ENCODE results near the gene WNT7A. TPM values are rescaled to one million over a fixed set of nuclear protein-coding genes. Genes with fewer than 3 reads are reported as not detected.

WNT7A gene
- total RNA-seq, 1 donor from 2014 or later: not detected

DNA sequence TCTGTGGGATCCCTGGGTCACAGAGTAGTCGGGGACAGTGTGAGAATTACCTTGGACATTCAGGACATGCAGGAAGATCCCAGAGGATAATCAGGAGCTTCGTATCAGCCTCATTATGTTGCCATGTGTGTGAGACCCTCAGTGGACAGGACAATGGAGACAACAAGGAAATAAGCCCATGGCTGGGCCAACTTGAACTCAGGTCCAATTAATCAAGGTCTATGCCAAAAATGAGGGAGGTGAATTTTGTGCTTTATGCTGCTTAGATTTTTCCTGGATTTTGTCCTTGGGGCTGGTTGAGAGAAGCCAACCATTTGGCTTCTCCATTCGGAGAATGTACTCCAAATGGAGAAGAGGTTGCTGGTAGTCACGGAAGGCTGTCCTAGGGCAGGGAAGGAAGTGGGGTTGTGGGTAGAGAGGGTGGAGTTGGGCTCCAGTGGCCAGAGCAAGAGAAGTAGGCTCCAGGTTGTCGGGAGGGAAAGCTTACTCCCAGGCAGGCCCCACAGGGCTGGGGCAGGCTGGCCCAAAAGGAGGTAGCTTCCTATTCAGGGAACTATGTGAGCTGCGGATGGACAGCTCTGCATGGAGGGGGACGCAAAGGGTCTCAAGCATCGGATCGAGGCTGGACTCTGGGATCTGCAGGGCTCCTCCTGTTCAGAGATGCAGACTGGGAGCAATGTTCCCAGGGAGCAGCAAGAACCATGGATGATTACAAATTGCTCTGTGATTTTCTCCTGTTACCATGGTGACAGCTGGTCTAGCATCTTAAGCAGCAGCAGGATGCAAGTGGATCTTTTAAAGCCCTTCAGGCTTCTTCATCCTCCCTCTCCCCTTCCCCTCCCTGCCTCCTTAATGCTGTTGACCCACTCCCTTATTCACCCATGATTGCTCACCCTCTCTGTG lies 91.1 kb downstream of the WNT7A start:
- H3K4me1 ChIP-seq: no peaks in the 10 kb centered on the region
- no peaks in the 10 kb centered on the region for H3K9me3 ChIP-seq
- no peaks in the 10 kb centered on the region for H3K36me3 ChIP-seq
- TF ChIP-seq, protein P1, sequence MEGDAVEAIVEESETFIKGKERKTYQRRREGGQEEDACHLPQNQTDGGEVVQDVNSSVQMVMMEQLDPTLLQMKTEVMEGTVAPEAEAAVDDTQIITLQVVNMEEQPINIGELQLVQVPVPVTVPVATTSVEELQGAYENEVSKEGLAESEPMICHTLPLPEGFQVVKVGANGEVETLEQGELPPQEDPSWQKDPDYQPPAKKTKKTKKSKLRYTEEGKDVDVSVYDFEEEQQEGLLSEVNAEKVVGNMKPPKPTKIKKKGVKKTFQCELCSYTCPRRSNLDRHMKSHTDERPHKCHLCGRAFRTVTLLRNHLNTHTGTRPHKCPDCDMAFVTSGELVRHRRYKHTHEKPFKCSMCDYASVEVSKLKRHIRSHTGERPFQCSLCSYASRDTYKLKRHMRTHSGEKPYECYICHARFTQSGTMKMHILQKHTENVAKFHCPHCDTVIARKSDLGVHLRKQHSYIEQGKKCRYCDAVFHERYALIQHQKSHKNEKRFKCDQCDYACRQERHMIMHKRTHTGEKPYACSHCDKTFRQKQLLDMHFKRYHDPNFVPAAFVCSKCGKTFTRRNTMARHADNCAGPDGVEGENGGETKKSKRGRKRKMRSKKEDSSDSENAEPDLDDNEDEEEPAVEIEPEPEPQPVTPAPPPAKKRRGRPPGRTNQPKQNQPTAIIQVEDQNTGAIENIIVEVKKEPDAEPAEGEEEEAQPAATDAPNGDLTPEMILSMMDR (IDR thresholded peaks at IDR 0.05): no peak
- H3K27me3 ChIP-seq: no peaks in the 10 kb centered on the region
- intact Hi-C loops (cut with DNase I): no loop called here
- no peak for DNase-seq (ENCODE audit: low spot score in 2 of 2)
- no peak overlapping the region for H3K4me3 ChIP-seq
- H3K27ac ChIP-seq: no peak overlapping the region

DNA sequence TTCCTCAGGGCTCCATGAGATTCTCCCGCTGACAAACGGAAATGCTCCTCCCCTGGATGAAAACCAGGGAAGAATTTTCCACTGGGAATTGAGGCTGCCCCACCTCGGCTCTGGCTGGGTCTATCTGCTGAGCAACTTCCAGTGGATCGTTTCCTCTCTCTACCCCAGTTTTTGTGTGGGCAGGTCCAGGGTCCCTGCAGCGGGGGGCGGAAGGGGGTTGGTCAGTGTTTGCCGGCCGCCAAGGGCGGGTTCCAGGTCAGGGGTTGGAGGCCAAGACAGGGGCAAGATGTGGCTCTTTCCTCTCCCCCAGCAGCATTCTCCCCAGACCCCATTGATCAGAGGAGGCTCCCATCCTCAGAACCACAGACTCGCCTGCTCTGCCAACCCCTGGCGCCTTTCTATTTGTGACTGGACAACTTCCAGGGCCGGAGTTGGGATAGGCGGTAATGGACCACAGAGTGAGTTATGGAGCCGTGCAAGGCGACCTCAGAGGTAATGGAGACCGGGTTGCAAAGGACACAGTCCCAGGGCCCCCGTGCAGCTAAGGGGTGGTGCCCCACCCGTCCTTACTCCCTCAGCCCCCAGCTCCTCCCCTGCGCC lies 92.2 kb downstream of the WNT7A start:
- TF ChIP-seq, protein P1 (IDR thresholded peaks at IDR 0.05): no peak
- H3K4me3 ChIP-seq: no peak overlapping the region
- H3K27me3 ChIP-seq: no peaks in the 10 kb centered on the region
- no peaks in the 10 kb centered on the region for H3K4me1 ChIP-seq
- DNase-seq (ENCODE audit: low spot score in 2 of 2): no peak
- H3K9me3 ChIP-seq: no peaks in the 10 kb centered on the region
- intact Hi-C loops (cut with DNase I): no loop called here
- H3K36me3 ChIP-seq: no peaks in the 10 kb centered on the region
- H3K27ac ChIP-seq: no peak overlapping the region

GRCh38 chr3:13786811-13787210 lies 93.1 kb downstream of the WNT7A start:
- no peaks in the 10 kb centered on the region for H3K4me1 ChIP-seq
- no peak overlapping the region for H3K27ac ChIP-seq
- intact Hi-C loops (cut with DNase I): no loop called here
- H3K36me3 ChIP-seq: no peaks in the 10 kb centered on the region
- no peak overlapping the region for H3K4me3 ChIP-seq
- TF ChIP-seq, protein P1 (IDR thresholded peaks at IDR 0.05): no peak
- H3K27me3 ChIP-seq: no peaks in the 10 kb centered on the region
- no peaks in the 10 kb centered on the region for H3K9me3 ChIP-seq
- no peak for DNase-seq (ENCODE audit: low spot score in 2 of 2)

DNA sequence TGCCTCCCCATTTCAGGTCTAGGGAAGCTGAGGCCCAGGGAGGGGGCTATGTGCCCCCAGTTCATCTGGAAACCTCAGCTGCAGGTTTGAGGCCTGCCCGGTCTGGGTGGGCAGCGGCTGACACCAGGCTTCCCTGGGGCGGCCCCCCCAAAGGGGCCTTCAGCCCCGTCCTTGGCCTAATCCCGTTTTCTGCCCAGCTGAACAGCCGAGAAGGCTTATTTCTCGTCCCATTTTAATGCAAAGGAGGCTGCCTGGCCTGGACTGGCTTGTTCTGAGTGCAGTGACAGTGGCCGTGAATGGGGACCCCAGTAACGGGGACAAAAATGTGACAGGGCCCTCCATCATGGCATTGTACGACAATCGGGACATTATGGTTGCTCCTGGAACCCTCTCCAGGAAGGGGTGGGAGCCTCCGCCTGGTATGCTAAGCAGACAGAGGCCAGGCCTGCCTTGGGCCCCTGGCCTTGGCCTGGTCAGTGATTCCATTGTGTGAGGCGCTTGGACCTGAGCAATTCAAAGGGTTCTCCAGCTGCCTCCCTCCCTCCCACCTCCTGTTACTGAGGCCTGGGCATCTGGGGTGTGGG lies 93.9 kb downstream of the WNT7A start:
- intact Hi-C loops (cut with DNase I): no loop called here
- Histone ChIP-seq H3K4me1 (no peaks in the 10 kb centered on the region), H3K9me3 (no peaks in the 10 kb centered on the region), H3K36me3 (no peaks in the 10 kb centered on the region), H3K27ac (no peak overlapping the region), H3K27me3 (no peaks in the 10 kb centered on the region), H3K4me3 (no peak overlapping the region)
- TF ChIP-seq, protein P1 (IDR thresholded peaks at IDR 0.05): no peak
- no peak for DNase-seq (ENCODE audit: low spot score in 2 of 2)

- TF ChIP-seq, protein P1 (IDR thresholded peaks at IDR 0.05): no peak
- H3K4me1 ChIP-seq: no peaks in the 10 kb centered on the region
- H3K27me3 ChIP-seq: no peaks in the 10 kb centered on the region
- H3K36me3 ChIP-seq: no peaks in the 10 kb centered on the region
- H3K27ac ChIP-seq: no peak overlapping the region
- H3K4me3 ChIP-seq: no peak overlapping the region
- DNase-seq (ENCODE audit: low spot score in 2 of 2): no peak
- H3K9me3 ChIP-seq: no peaks in the 10 kb centered on the region
- intact Hi-C loops (cut with DNase I): no loop called here
These were observed 94.5 kb downstream of the WNT7A start for GRCh38 chr3:13785351-13785750.
